ENCODE data around the gene KIF1A. TPM values are rescaled to one million over a fixed set of nuclear protein-coding genes. Genes with fewer than 3 reads are reported as not detected.

Gene KIF1A
- total RNA-seq, 4 donors from 2014 or later, result 2.9 to 15.9 (median 3.2) TPM

GRCh38 chr2:240720686-240721595 is 99.1 kb downstream of the KIF1A start:
- no peak overlapping the region for H3K4me3 ChIP-seq
- H3K27ac ChIP-seq, result no peak overlapping the region
- H3K4me1 ChIP-seq, result no peaks in the 10 kb centered on the region
- DNase-seq (ENCODE audit: low spot score in 2 of 2), result no peak
- WGBS, result 77% methylated on average over 3 of the region's 25 CpGs
- TF ChIP-seq EP300 (IDR thresholded peaks at IDR 0.05), result no peak
- no peaks in the 10 kb centered on the region for H3K9me3 ChIP-seq
- no peaks in the 10 kb centered on the region for H3K36me3 ChIP-seq
- peaks cover 19% of the 10 kb centered on the region for H3K27me3 ChIP-seq

GRCh38 chr2:240719676-240720545 is 100.1 kb downstream of the KIF1A start:
- Histone ChIP-seq H3K4me1 (no peaks in the 10 kb centered on the region), H3K36me3 (no peaks in the 10 kb centered on the region), H3K9me3 (no peaks in the 10 kb centered on the region), H3K4me3 (no peak overlapping the region), H3K27me3 (peaks cover 22% of the 10 kb centered on the region), H3K27ac (no peak overlapping the region)
- 82% methylated on average over 19 of the region's 25 CpGs for WGBS
- no peak for DNase-seq (ENCODE audit: low spot score in 2 of 2)
- no peak for TF ChIP-seq EP300 (IDR thresholded peaks at IDR 0.05)
- TF ChIP-seq, protein P1, sequence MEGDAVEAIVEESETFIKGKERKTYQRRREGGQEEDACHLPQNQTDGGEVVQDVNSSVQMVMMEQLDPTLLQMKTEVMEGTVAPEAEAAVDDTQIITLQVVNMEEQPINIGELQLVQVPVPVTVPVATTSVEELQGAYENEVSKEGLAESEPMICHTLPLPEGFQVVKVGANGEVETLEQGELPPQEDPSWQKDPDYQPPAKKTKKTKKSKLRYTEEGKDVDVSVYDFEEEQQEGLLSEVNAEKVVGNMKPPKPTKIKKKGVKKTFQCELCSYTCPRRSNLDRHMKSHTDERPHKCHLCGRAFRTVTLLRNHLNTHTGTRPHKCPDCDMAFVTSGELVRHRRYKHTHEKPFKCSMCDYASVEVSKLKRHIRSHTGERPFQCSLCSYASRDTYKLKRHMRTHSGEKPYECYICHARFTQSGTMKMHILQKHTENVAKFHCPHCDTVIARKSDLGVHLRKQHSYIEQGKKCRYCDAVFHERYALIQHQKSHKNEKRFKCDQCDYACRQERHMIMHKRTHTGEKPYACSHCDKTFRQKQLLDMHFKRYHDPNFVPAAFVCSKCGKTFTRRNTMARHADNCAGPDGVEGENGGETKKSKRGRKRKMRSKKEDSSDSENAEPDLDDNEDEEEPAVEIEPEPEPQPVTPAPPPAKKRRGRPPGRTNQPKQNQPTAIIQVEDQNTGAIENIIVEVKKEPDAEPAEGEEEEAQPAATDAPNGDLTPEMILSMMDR (IDR thresholded peaks at IDR 0.05), result no peak
- TF ChIP-seq POLR2A (IDR thresholded peaks at IDR 0.05), result no peak
- TF ChIP-seq POLR2AphosphoS5 (IDR thresholded peaks at IDR 0.05), result no peak

- DNase-seq (ENCODE audit: low spot score in 2 of 2), result no peak
- no peak overlapping the region for H3K27ac ChIP-seq
- peaks cover 22% of the 10 kb centered on the region for H3K27me3 ChIP-seq
- H3K9me3 ChIP-seq, result no peaks in the 10 kb centered on the region
- H3K4me3 ChIP-seq, result no peak overlapping the region
- 87% methylated on average over 11 of the region's 25 CpGs for WGBS
- no peaks in the 10 kb centered on the region for H3K4me1 ChIP-seq
- no peaks in the 10 kb centered on the region for H3K36me3 ChIP-seq
- TF ChIP-seq POLR2A (IDR thresholded peaks at IDR 0.05) (no peak), POLR2AphosphoS5 (IDR thresholded peaks at IDR 0.05) (no peak), EP300 (IDR thresholded peaks at IDR 0.05) (no peak)
- TF ChIP-seq, protein P1 (IDR thresholded peaks at IDR 0.05), result no peak
These were observed 101.0 kb downstream of the KIF1A start for GRCh38 chr2:240718896-240719490.

- H3K27me3 ChIP-seq, result peaks cover 22% of the 10 kb centered on the region
- no peaks in the 10 kb centered on the region for H3K4me1 ChIP-seq
- no peak for DNase-seq (ENCODE audit: low spot score in 2 of 2)
- no peak overlapping the region for H3K27ac ChIP-seq
- H3K9me3 ChIP-seq, result no peaks in the 10 kb centered on the region
- no peaks in the 10 kb centered on the region for H3K36me3 ChIP-seq
- no peak for TF ChIP-seq POLR2A (IDR thresholded peaks at IDR 0.05)
- no peak for TF ChIP-seq EP300 (IDR thresholded peaks at IDR 0.05)
- TF ChIP-seq, protein P1 (IDR thresholded peaks at IDR 0.05), result no peak
- no peak for TF ChIP-seq POLR2AphosphoS5 (IDR thresholded peaks at IDR 0.05)
- no peak overlapping the region for H3K4me3 ChIP-seq
- 78% methylated on average over 10 of the region's 31 CpGs for WGBS
These were observed 102.1 kb downstream of the KIF1A start for GRCh38 chr2:240717681-240718581.

DNA sequence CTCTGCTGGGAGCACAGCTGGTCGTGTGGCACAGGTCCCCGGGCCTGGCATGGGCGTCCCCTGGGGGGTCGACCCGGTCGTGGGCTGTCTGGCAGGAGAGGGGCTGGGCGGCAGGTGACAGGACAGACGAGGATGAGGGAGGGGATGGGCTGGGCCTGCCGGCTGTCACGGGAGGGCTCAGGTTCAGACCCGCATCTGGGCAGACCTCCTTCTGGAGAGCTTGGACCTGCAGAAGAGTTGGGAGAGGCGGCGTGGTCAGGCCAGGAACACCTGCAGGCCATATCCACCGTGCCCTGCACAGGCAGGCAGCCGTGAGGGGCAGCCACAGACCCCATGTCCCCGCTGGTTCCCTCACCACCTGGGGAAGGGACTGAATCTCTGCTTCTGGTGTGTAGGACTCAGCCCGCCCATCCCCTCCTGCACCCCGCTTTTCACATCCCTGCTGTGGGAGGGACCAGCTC is 102.8 kb downstream of the KIF1A start:
- Histone ChIP-seq H3K4me1 (no peaks in the 10 kb centered on the region), H3K27me3 (peaks cover 20% of the 10 kb centered on the region), H3K36me3 (no peaks in the 10 kb centered on the region), H3K9me3 (no peaks in the 10 kb centered on the region), H3K4me3 (no peak overlapping the region), H3K27ac (no peak overlapping the region)
- WGBS, result 59% methylated on average over 6 of the region's 18 CpGs
- no peak for TF ChIP-seq EP300 (IDR thresholded peaks at IDR 0.05)
- TF ChIP-seq, protein P1 (IDR thresholded peaks at IDR 0.05), result no peak
- no peak for TF ChIP-seq POLR2AphosphoS5 (IDR thresholded peaks at IDR 0.05)
- TF ChIP-seq POLR2A (IDR thresholded peaks at IDR 0.05), result no peak
- DNase-seq (ENCODE audit: low spot score in 2 of 2), result no peak

Measured in suprapubic skin (tissue), 4 donors.